ENCODE results near the gene PLA2G12A.

Gene PLA2G12A

DNA sequence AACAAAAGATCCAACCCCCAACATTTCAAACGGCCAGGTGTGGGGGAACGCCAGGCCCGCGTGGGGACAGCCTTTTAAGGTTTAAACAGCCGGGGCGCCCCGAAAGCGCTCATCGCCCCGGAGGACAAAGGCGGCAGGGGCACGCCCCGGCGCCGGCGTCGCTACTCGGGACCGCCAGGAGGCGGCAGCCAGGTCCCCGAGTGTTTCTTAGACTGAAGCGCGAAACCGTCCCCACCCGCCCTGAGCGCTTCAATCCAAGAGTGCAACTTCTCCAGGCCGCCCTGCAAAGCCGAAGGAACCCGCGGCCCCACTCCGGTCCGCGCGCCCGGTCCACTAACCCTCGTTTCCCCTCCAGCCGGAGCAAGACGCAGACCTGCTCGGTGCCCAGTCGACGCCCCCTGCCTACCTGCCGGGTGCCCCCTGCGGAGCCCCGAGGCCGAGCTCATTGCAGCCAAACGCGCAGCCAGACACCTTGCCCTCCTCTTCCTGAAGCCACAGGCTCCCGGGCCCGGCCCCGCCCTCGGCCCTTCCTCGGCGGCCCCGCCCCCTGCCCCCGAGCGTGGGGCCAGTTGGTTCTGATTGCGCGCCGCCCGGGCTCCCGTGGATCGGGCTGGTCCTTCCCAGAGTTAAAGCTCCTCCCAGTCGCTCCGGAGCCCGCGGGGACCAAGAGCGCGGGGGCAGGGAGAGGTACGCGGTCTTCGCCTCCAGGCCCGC lies 26.8 kb downstream of the PLA2G12A start, which contains the start of gene CASP6:
Gene CASP6, minus strand, starts transcription at position 496 of the 714 bp plus-strand sequence. Its CDS starts 50 bp downstream, at position 446.
- no peaks in the 10 kb centered on the region for H3K9me3 ChIP-seq (ENCODE audit: control insufficient read depth, insufficient read depth, low read length)
- no peaks in the 10 kb centered on the region for H3K36me3 ChIP-seq (ENCODE audit: control insufficient read depth, insufficient read depth, low read length)
- DNase-seq (ENCODE audit: low read depth, low spot score) = peak; percentile 47
- H3K27me3 ChIP-seq (ENCODE audit: control insufficient read depth, insufficient read depth, low read length) = no peaks in the 10 kb centered on the region
- no CpG with 5 or more reads among the region's 72 CpGs for WGBS (ENCODE audit: insufficient coverage, insufficient read length)
- H3K27ac ChIP-seq (ENCODE audit: low read length) = no peak within 1 kb of the TSS
- H3K4me3 ChIP-seq (ENCODE audit: low read length) = peak within 1 kb of the TSS; percentile 74; the same call in 1 of the 2 replicates
- H3K4me1 ChIP-seq (ENCODE audit: control insufficient read depth, insufficient read depth, low read length) = no peaks in the 10 kb centered on the region

DNA sequence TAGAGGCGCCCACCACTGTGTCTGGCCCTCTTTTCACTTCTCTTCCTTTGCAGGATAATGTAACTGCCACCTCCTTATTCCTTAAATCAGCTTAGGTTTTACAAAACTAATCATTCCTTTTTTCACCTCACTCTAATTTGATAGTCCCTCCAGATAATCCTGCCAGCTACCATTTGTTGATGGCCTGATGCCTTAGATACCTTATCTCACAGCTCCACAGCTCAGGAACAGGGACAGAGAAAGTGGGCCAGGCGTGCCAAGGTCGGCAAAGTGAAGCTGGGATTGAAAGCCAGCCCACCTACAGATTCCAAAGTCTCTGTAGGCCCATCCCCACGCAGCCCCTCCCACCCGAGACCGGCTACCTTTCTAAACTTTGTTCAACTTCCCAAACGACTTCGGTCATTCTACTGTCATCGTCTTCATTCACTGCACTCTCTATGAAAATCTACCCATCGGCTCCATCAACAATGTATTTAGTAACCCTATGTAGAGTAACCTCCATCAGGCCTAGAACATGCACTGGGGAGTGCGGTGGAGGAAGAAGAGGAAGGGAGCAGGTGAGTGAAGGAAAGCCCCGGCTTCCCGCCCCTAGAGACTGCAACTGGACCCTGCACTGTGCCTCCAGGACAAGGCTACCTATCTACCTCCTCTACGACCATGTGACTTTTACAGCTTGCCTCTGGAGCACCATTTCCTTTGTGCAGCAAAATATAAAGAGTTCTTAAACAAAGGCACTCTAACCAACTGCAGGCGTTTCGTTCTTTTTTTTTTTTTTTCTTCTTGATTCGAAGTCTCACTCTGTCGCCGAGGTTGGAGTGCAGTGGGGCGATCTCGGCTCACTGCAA lies 28.1 kb downstream of the PLA2G12A start:
- H3K9me3 ChIP-seq (ENCODE audit: control insufficient read depth, insufficient read depth, low read length) = no peaks in the 10 kb centered on the region
- WGBS (ENCODE audit: insufficient coverage, insufficient read length) = no CpG with 5 or more reads among the region's 21 CpGs
- H3K36me3 ChIP-seq (ENCODE audit: control insufficient read depth, insufficient read depth, low read length) = no peaks in the 10 kb centered on the region
- peak overlapping the region; percentile 74; the same call in 1 of the 2 replicates for H3K4me3 ChIP-seq (ENCODE audit: low read length)
- peak; percentile 9 for DNase-seq (ENCODE audit: low read depth, low spot score)
- no peaks in the 10 kb centered on the region for H3K27me3 ChIP-seq (ENCODE audit: control insufficient read depth, insufficient read depth, low read length)
- no peak overlapping the region for H3K27ac ChIP-seq (ENCODE audit: low read length)
- H3K4me1 ChIP-seq (ENCODE audit: control insufficient read depth, insufficient read depth, low read length) = no peaks in the 10 kb centered on the region

DNA sequence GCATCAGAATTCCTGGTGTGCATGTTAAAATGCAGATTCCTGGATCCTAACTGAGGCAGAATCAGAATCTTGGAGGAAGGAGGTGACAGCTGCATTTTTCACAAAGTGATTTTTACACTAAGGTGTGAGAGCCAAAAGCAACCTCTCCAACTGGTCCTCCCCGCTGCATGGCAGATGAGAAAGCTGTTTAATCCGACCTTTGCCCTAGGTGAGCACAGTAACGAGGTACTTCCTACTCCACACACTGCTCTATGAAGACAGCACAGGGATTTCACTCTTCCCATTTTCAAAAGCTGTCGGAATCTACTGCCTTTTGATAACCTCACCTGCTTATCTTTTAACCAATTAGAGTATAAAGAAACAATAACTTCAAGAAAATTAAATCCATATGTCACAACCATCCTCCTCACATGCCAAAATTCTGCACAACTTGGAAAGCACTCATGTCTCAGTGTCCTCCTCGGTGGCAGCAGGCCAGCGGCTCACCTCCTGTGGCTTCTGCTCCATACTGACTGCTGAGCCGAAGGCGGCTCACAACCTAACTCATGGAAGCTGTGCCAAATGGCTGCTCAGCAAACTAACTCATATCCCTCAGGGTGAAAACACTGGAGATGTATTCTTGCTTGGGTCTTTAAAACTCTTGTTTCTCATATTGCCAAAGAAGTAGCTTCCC lies 30.2 kb downstream of the PLA2G12A start:
- WGBS (ENCODE audit: insufficient coverage, insufficient read length) = no CpG with 5 or more reads among the region's 8 CpGs
- no peak for DNase-seq (ENCODE audit: low read depth, low spot score)
- H3K4me1 ChIP-seq (ENCODE audit: control insufficient read depth, insufficient read depth, low read length) = no peaks in the 10 kb centered on the region
- H3K4me3 ChIP-seq (ENCODE audit: low read length) = no peak overlapping the region
- H3K27me3 ChIP-seq (ENCODE audit: control insufficient read depth, insufficient read depth, low read length) = no peaks in the 10 kb centered on the region
- no peak overlapping the region for H3K27ac ChIP-seq (ENCODE audit: low read length)
- H3K36me3 ChIP-seq (ENCODE audit: control insufficient read depth, insufficient read depth, low read length) = no peaks in the 10 kb centered on the region
- H3K9me3 ChIP-seq (ENCODE audit: control insufficient read depth, insufficient read depth, low read length) = no peaks in the 10 kb centered on the region

DNA sequence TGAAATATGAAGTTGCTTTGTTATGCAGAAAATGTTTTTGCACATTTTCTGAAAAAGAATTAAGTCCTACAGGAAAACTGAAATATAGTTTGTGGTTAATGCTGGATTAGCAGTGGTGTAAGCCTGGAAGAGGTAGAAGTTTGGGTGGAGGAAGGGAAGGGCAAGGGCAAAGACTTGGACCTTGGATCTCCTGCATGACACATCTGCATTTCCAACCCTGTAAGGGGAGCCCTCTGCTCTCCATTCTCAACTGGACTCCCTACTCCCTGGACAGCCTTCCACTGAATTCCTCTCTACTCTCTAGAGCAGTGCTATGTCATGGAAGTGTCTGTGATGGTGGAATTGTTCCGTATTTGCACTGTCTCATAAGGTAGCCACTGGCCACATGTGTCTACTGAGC lies 31.2 kb downstream of the PLA2G12A start:
- Histone ChIP-seq H3K27me3 (ENCODE audit: control insufficient read depth, insufficient read depth, low read length) (no peaks in the 10 kb centered on the region), H3K4me1 (ENCODE audit: control insufficient read depth, insufficient read depth, low read length) (no peaks in the 10 kb centered on the region), H3K9me3 (ENCODE audit: control insufficient read depth, insufficient read depth, low read length) (no peaks in the 10 kb centered on the region), H3K27ac (ENCODE audit: low read length) (no peak overlapping the region), H3K4me3 (ENCODE audit: low read length) (no peak overlapping the region), H3K36me3 (ENCODE audit: control insufficient read depth, insufficient read depth, low read length) (no peaks in the 10 kb centered on the region)
- no peak for DNase-seq (ENCODE audit: low read depth, low spot score)
- no CpG with 5 or more reads among the region's 1 CpG for WGBS (ENCODE audit: insufficient coverage, insufficient read length)

GRCh38 chr4:109691411-109691920 lies 38.4 kb downstream of the PLA2G12A start:
- Histone ChIP-seq H3K36me3 (ENCODE audit: control insufficient read depth, insufficient read depth, low read length) (no peaks in the 10 kb centered on the region; the same call in 1 of the 2 replicates), H3K4me1 (ENCODE audit: control insufficient read depth, insufficient read depth, low read length) (no peaks in the 10 kb centered on the region), H3K9me3 (ENCODE audit: control insufficient read depth, insufficient read depth, low read length) (no peaks in the 10 kb centered on the region), H3K27me3 (ENCODE audit: control insufficient read depth, insufficient read depth, low read length) (no peaks in the 10 kb centered on the region), H3K27ac (ENCODE audit: low read length) (no peak overlapping the region), H3K4me3 (ENCODE audit: low read length) (no peak overlapping the region)
- no peak for DNase-seq (ENCODE audit: low read depth, low spot score)
- WGBS (ENCODE audit: insufficient coverage, insufficient read length) = no CpG with 5 or more reads among the region's 1 CpG

DNA sequence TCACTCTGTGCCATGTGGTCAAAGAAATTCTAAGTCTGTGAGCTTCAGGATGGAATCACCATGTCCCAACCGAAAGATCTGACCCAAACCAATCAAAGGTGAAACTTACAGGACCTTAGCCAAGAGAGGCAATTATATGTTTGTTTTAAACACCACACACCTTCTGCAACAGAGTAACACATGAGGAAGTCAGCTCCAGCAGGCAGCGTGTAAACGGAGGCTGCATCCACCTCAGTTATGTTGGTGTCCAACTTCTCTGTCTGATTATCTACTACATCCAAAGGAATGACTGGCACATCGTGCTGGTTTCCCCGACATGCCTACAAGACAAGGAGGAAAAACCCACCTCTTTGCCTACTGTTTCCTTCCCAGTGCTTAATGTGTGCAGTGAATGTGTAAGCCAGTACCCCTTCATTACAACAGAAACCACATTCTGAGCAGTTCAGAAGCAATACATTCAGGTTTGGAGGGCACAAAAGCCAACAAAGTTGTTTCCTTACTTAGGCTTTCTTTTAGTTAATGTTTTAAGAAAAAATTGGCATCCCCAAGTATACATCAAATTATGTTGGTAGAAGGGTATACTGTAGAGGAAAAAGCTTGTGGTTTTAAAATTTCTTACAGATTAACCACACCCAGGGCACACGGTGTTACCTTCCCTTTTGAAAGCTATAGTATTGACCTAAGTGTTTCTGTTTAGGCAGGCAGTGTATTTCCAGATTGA lies 39.0 kb downstream of the PLA2G12A start:
- Histone ChIP-seq H3K36me3 (ENCODE audit: control insufficient read depth, insufficient read depth, low read length) (no peaks in the 10 kb centered on the region; the same call in 1 of the 2 replicates), H3K27ac (ENCODE audit: low read length) (no peak overlapping the region), H3K9me3 (ENCODE audit: control insufficient read depth, insufficient read depth, low read length) (no peaks in the 10 kb centered on the region), H3K27me3 (ENCODE audit: control insufficient read depth, insufficient read depth, low read length) (no peaks in the 10 kb centered on the region), H3K4me3 (ENCODE audit: low read length) (no peak overlapping the region), H3K4me1 (ENCODE audit: control insufficient read depth, insufficient read depth, low read length) (no peaks in the 10 kb centered on the region)
- WGBS (ENCODE audit: insufficient coverage, insufficient read length) = no CpG with 5 or more reads among the region's 6 CpGs
- DNase-seq (ENCODE audit: low read depth, low spot score) = no peak

- DNase-seq (ENCODE audit: low read depth, low spot score) = no peak
- Histone ChIP-seq H3K4me3 (ENCODE audit: low read length) (no peak overlapping the region), H3K36me3 (ENCODE audit: control insufficient read depth, insufficient read depth, low read length) (no peaks in the 10 kb centered on the region), H3K27me3 (ENCODE audit: control insufficient read depth, insufficient read depth, low read length) (no peaks in the 10 kb centered on the region), H3K9me3 (ENCODE audit: control insufficient read depth, insufficient read depth, low read length) (no peaks in the 10 kb centered on the region), H3K4me1 (ENCODE audit: control insufficient read depth, insufficient read depth, low read length) (peaks cover 4% of the 10 kb centered on the region), H3K27ac (ENCODE audit: low read length) (no peak overlapping the region)
Observed at GRCh38 chr4:109684727-109685126, 45.1 kb downstream of the PLA2G12A start.

GRCh38 chr4:109683621-109684253 lies 46.1 kb downstream of the PLA2G12A start:
- H3K4me3 ChIP-seq (ENCODE audit: low read length) = no peak overlapping the region
- no peak for DNase-seq (ENCODE audit: low read depth, low spot score)
- H3K27me3 ChIP-seq (ENCODE audit: control insufficient read depth, insufficient read depth, low read length) = no peaks in the 10 kb centered on the region
- no peaks in the 10 kb centered on the region for H3K9me3 ChIP-seq (ENCODE audit: control insufficient read depth, insufficient read depth, low read length)
- no peak overlapping the region for H3K27ac ChIP-seq (ENCODE audit: low read length)
- WGBS (ENCODE audit: insufficient coverage, insufficient read length) = no CpG with 5 or more reads among the region's 6 CpGs
- no peaks in the 10 kb centered on the region for H3K36me3 ChIP-seq (ENCODE audit: control insufficient read depth, insufficient read depth, low read length)
- peaks cover 4% of the 10 kb centered on the region for H3K4me1 ChIP-seq (ENCODE audit: control insufficient read depth, insufficient read depth, low read length)

- Histone ChIP-seq H3K27ac (ENCODE audit: low read length) (no peak overlapping the region), H3K9me3 (ENCODE audit: control insufficient read depth, insufficient read depth, low read length) (no peaks in the 10 kb centered on the region), H3K4me1 (ENCODE audit: control insufficient read depth, insufficient read depth, low read length) (peaks cover 4% of the 10 kb centered on the region), H3K27me3 (ENCODE audit: control insufficient read depth, insufficient read depth, low read length) (no peaks in the 10 kb centered on the region), H3K4me3 (ENCODE audit: low read length) (no peak overlapping the region), H3K36me3 (ENCODE audit: control insufficient read depth, insufficient read depth, low read length) (no peaks in the 10 kb centered on the region)
- WGBS (ENCODE audit: insufficient coverage, insufficient read length) = no CpG with 5 or more reads among the region's 2 CpGs
- DNase-seq (ENCODE audit: low read depth, low spot score) = no peak
Observed at GRCh38 chr4:109682875-109683274, 47.0 kb downstream of the PLA2G12A start.

Measured in iPS DF 6.9 (cell line).